Ovary (tissue), 3 donors: ENCODE results near the gene CCDC144A.
"Not testable (repeated sequence)": the region's sequence is repeated elsewhere in the genome, so short reads cannot be mapped to it uniquely, and the experiment has no call there.

ENCODE experiments used
- CTCF ChIP-seq, 3 donors: fragments of 450-650 bp in 2 of 3; fragments of 200-600 bp in 1 of 3; IDR thresholded peaks; one replicate each; pipeline versions ENCODE4 v1.5.1 to v1.8.0; 2016 to 2022; ENCODE audit warnings: antibody characterized with exemption in 3 of 3, mild to moderate bottlenecking in 1 of 3
- EP300 ChIP-seq: sonication (generic); formaldehyde crosslinking; IDR thresholded peaks from one replicate; pipeline ENCODE4 v1.6.1; 2017; ENCODE audit warnings: antibody characterized with exemption
- POLR2A ChIP-seq: fragments of 450-650 bp; IDR thresholded peaks from one replicate; pipeline ENCODE4 v1.6.1; 2017; ENCODE audit warnings: antibody characterized with exemption, mild to moderate bottlenecking, moderate library complexity
- donor health status: DM: no; HTN: no; CAD: no.

GRCh38 chr17:16768290-16769175 is 78.5 kb downstream of the CCDC144A start:
- TF ChIP-seq CTCF (IDR thresholded peaks at IDR 0.05); EP300; POLR2A: not testable (repeated sequence)
